Glomerular visceral epithelial cell (primary cell): ENCODE results near the gene ATP5F1A.

Source experiments
- DNase-seq: peaks from one replicate; pipeline ENCODE4 v3.0.0-alpha.2; 2016; ENCODE audit errors: extremely low spot score

Gene ATP5F1A

DNA sequence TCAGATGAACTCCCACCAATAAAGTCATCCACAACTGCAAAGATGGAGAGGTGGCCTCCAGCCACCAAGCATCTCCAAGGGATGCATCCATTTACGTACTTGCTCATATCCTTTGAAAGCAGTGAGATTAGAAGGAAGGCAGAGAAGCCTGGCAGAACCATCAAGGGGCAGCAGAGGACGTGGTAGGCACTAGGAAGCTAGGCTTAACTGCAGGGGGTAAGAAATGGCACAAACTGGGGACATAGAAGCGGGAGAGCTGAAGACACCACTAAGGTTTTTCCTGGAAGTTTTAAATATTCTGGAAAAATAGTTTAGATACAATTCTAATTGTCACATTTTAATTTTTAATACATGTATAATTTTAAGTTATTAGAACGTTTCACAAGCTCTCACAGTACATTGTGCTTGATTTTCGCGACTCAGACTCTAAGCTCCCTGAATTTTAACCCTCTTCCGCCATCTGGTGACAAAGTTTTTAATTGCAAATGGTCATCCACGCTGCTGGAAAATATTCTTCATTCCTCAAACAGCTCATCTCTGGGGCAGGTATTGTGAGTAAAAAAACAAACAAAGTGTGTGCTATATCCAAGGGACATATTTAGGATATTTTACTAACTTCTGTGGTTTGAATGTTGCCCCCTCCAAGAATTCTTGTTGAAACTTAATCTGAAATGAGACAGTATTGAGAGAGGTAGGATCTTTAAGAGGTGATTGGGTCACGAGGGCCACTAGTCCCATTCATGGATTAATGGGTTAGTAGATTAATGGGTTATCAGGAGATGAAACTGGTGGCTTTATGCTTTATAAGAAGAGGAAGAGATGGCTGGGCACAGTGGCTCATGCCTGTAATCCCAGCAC is 24.4 kb downstream of the ATP5F1A start:
- peak; percentile 72 for DNase-seq

DNA sequence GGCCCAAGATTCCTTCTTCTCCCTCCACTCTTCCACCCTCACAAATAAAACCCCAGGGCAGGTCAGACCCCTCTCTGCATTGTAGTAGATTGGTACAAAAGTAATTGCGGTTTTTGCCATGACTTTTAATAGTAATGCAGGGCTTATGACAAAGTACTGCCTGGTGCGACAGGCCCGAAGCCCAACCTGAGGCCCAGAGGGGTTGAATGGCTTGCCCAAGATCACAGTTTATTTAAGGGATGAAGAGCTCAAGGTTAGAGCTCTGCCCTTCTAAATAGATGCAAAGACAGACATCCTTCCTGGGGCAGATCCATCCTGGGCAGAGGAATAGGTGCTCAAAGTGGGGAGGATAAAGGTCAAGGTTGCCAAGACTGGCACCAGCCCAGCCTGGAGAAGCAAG is 25.1 kb downstream of the ATP5F1A start:
- DNase-seq = no peak

DNA sequence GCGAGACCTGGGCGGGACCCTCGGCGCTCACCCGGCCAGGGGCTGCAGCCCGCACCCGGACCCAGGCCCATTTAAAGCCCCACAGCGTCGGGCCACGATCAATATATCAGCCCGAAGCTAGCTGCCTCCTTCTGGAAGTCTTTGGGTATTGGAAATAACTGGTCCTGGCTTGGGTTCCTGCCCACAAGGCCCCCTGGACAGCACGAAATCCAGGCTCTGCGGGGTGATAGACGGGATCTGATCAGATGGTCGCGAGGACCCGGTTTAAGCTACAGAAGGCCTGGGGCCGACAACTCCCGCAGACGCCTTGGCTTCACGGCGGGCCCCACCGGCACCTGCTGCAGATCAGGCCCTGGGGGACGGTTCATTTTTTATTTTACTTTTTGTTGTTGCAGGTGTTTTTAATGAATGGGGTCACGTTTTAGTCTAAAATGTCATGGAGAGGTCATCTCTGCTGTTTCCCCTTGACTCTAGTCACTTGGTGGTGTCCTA is 25.7 kb downstream of the ATP5F1A start:
- DNase-seq = no peak

DNA sequence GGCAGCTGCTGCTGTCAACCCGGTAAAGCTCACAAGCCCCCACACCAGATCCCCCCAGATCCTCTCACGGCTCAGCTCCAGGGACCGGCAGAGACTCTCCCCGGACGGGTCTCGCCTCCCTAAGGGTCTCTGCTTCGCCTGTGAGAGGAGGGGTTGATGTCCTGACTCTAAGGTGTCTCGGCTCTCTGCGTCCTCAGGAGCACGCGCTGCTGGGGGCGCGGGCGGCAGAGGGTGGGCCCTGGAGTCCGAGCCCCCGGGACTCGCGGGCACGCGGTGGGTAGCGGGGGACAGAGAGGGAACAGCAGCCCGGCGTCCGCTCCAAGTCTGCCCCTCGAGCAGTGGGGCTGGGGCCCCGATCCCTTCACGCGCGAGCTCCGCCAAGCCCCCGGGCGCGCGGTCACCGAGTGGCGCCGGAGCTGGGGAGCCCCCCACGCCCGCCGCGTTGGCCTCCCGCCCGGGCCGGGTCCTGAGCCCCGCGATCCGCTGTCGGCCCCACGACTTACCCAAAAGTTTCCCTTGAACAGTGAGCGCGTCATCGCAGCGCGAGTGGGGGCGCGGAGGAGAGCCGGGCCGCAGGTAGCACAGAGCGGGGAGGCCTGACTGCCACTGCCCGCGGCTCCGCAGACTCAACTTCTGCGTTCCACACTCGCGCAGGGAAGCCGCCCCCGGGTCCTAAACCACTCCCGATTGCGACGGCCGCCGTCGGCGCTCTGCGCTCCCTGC is 26.3 kb downstream of the ATP5F1A start, which contains the start of gene PSTPIP2:
Gene PSTPIP2, minus strand, starts transcription at position 608 of the 723 bp plus-strand sequence. Its CDS starts 72 bp downstream, at position 536.
- DNase-seq = peak; percentile 64

DNA sequence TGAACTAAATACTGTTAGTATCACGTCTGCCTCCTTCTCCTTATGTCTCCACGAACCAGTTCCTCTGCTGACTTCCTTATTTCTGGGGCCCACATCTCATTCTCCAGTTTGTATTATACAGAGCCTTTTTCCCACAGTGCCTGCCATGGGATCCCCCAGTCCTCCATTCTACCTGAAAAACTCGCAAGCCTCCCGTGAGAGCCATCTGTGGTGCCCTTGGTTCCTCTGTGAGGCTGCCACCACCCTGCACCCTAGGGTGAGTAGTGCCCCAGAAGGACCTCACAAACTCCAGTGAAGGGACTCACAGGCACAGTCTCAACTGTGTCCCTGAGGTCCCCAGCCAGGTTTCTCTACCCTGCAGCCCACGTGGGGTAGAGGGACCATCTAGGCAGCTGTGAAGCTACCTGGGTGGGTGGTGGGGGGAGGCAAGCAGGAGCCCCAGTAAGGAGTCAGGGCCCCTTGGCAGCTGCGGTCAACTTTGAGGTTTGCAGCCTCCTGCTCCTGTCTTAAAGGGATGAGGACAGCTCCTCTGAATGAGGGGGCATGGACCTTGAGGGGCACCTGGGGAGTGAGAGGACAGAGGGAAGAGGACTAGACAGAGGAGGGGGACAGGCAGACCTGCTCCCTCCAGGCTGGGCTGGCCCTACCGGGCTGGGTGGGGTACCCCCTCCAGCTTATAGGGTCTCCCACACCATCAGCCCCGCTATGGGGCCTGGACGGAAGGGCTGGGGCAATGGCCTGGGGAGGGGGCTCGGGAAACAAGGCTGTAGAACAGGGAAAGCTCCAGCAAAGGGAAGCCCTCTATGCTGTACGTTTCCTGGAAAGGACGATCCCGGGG is 27.1 kb downstream of the ATP5F1A start:
- no peak for DNase-seq

DNA sequence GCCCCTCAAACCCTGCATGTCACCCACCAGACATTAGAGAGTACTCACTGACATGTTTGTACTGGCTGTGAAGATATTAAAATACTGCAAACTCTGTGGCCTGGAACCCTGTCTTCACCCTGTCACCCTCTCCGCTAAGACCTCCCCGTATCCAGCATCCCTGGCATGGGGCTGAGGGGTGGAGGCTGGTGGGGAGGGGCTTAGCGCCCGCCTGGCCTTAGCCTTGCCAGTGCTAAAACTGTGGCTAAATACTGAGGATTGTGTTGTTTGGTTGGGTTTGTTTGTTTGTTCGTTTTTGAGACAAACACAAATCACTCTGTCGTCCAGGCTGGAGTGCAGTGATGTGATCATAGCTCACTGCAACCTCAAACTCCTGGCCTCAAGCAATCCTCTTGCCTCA is 27.9 kb downstream of the ATP5F1A start:
- DNase-seq = no peak

DNA sequence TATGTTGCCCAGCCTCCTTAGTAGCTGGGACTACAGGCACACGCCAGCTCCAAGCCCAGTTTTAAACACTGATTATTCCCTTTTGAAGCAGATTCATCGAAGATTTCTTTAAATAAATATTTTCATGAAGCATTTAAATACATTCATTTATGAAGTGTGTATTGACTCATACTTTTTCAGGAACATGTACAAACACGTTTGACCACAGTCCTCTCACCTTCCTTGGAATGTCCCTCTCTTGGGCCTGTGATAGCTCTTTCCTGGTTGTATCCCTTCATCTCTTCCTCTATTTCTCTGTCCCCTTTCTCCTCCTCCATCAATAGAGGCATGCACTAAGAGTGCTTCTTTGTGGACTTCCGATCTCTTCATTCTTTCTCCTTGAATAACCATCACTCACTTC is 28.6 kb downstream of the ATP5F1A start:
- peak; percentile 48 for DNase-seq

DNA sequence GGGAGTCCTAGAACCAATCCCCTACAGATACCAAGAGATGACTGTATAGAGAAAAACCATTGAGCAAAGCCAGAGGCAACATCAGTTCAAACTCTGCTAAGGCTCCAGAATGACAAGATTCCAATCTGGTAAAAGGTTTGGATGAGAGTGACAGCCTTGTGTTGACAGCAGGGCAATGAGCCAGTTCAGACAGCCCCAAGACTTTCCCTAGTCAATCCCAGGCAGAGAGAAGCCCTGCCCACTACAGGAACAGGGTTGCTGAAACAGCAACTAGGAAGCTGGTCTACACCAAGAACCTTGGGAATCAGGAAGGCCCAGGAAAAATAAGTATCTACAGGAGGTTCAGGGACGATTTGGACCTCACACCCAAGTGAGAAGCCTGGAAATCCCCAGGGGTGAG is 29.3 kb downstream of the ATP5F1A start:
- no peak for DNase-seq

DNA sequence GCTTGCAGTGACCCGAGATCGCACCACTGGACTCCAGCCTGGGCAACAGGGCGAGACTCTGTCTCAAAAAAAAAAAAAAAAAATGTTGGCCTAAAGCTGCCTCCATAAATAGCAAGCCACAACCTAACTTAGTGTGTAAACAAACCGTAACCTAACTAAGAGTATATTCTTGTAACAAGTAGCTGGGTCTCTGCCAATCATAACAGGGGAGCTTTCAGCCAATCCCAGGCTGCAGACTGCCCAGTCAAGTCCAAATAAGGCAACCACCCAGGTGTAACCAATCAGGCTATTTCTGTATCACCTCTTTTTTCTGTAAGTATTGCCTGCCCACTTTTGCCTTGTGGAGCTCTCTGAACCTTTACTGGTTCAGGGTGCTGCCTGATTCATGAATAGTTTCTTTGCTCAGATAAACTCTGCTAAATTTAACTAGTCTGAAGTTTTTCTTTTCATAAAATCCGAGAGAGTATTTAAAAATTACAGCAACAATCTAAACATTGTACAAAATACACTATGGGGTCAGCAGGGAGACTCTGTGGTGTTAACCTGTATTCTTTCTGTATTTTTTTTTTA is 30.6 kb downstream of the ATP5F1A start:
- no peak for DNase-seq

DNA sequence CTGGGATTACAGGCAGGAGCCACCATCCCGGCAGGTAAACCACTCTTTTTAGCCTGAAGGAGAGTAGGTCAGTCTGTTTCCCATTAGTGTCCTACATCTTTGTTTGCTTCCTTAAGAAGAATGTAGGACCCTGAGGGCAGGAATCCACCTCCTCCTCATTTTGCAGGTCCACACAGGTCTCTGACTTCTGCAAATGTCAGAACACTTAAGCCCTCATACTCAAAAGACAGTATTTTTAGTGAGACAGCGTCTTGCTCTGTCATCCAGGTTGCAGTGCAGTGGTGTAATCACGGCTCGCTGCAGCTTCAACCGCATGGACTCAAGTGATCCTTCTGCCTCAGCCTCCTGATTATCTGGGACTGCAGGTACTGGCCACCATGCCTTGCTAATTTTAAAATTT is 35.3 kb downstream of the ATP5F1A start:
- no peak for DNase-seq

DNA sequence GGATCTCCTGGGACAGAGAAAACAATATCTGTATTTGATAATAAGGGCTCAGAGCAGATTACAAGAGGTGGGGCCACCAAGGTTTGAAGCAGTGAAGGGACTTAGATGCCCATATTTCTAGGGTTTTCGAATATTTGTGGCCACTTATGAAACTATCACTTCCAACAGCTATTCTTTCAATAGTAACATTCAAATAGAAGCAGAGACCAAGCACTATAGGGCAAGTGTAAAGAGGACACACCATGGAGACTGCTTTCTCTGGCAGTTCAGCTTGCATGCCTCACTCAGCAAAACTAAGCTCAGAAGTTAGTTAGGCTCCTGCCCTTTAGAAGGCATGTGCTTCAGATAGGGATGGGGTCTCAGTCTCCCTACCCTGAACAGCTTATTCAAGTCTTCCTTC is 36.3 kb downstream of the ATP5F1A start:
- DNase-seq = no peak

DNA sequence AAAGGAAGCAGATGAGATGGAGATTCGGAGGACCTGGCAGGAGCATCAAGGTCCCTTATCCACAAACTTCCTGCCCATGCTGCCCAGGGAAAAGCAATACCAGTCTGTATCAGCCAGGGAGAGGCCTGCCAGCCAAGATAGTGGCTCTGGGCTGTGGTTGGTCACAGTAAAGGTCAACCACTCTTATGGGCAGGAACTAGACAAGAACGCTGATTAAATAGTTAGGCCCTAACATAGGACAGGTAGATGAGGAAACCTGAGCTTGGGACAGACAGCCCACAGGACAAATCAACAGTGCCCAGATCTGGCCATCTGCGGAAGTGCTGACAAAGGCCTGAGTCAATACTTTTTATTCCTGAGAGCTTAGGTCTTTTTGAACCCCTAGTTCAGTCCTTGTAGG is 36.7 kb downstream of the ATP5F1A start:
- no peak for DNase-seq

DNA sequence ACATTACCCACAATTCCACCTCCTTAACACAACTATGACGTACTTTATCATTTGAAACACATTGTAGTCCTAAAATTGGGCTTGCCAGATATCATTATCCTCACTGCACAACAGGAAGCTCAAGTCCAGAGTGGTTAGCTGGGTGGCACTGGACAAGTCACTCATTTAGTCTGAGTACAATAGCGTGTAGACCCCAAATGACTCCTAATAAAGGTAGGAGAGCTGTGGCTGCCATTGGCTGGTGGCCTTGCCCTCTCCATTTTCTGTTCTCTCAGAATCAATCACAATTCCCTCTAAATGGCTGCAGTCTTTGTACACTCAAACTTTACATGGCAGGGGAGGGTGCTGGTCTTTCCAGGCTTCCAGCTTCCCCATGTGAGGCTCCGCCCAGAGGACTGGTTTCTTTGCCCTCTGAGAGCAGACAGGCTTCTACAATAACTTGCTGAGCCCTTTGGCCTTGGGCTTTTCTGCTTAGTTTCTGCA is 37.7 kb downstream of the ATP5F1A start:
- no peak for DNase-seq

DNA sequence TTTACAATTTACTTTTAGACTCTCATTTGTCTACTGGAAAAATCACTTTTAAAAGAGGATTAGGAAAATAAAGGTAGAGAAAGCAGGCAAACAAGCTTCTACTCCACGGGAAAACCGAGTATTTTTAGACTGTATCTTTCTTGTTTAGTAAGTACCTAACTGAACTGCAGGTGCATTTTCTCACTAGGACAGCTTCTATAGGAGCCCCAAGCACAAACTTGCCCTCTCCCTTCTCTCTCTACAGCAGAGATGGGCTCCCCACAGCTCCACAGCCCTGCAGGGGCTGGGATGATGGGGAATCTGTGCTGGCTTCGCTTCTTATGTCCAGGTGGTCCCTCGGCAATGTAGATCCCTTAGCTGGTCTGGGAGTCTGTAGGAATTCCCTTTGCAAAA is 42.3 kb downstream of the ATP5F1A start:
- DNase-seq = no peak

DNA sequence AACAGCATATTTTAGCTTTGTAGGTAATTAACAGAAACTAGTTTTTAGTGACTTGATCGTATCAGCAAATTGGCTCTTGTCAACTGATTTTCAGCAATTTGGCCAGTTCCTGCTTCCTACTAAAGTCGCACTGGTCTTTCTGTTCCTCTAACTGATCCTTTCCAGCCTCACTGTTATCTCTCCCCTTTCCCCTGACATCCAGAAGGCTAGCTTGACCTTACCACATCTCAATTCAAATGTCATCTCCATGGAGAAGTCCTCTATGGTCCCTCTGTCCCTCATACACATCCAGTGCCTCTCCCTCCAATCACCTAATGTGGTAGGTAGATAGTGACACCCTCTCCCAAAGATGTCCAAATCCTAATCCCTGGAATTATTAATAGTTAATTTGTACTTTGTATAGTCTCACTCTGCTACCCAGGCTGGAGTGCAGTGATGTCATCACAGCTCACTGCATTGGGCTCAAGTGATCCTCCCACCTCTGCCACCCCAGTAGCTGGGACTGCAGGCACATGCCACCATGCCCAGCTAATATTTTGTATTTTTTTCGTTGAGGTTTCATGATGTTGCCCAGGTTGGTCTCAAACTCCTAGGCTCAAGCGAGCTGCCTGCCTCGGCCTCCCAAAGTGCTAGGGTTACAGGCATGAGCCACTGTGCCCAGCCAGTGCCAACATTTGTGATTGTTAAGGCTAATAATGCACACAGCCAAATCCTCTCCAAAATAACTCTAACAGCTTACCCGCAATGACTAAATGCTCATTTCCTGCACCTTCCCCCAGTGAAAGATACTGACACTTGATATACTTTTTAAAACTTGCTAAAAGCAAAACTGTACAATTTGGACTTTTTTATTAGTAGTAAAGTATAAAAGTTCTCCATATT is 42.9 kb downstream of the ATP5F1A start:
- no peak for DNase-seq

DNA sequence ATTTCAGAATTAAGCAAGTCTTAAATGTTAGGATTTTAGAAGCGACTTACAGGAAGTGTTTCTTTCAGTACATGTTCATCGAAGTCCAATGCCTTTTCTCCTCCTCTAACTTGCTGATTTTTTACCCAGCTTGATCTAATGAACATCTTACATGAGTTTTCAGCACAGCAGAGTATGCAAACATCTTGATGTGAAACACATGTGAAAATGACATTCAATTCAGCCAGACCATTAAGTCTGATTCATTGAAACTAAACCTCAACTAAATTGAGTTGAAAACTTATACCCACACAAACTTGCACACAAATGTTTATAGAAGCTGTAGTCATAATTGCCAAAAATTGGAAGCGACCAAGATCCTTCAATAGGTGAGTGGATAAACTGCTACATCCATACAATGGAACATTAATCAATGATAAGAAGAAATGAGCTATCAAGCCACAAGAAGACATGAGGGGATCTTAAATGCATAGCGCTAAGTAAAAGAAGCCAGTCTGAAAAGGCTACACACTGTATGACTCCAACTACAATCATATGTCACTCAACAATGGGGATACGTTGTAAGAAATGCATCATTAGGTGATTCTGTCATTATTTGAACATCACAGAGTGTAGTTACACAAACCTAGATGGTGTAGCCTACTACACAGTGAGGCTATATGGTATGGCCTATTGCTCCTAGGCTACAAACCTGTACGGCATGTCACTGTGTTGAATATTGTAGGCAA is 44.6 kb downstream of the ATP5F1A start:
- DNase-seq = no peak

DNA sequence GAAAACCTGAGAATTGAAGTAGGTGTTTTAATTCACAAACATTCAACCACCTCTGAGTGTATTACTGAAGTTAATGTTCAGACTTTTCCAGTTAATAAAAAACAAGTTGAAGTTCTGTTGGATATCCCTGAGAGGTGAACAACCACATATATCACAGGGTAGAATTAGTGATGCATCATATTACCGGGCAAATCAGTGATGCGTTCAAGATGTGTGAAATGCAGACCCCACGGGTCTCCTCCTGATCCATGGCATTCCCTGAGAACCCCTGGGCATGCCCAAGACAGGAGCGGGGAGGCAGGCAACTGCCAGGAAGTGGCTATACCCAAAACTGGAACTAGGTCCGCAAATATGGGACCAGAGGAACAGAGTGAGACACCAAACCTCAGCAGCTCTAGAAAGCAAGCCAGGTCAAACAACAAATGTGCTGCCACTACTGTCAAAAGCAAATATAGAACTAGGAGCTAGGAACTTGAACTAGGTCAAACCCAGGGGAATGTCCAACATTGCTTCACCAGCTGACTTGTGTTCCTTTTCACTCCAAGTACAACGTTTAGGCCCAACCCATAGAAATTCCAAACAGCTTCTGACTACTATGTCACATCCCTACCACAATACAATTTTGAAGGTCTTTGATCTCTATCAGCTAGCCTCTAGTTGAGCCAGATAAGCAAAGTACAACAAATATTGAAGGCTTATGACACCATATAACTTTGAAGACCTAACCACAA is 46.2 kb downstream of the ATP5F1A start:
- DNase-seq = peak; percentile 75

DNA sequence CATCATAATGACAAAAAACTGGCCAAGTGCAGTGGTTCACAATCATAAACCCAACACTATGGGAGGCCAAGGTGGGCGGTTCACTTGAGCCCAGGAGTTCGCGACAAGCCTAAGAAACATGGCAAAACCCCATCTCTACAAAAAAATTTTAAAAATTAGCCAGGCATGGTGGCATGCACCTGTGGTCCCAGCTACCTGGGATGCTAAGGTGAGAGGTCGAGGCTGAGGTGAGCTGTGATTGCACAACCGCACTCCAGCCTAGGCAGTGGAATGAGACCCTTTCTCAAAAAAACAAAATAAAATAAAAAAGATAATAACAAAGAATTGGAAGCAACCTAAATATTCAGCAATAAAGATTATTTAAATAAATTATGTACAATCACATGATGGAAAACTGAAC is 47.8 kb downstream of the ATP5F1A start:
- DNase-seq = no peak

DNA sequence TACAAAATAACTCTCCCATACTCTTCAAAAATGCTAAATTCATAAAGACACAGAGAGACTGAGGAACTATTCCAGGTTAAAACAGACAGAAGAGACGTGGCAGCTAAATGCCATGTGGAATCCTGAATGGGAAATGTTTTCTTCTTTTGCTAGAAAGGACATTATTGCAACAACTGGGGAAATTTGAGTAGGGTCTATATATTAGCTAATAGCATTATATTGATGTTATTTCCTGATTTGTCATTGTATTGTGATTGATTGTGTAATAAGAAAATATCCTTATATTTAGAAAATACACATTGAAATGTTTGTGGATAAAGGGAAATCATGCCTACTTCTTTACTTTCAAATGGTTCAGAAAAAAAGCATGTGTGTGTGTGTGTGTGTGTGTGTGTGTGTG is 49.5 kb downstream of the ATP5F1A start:
- no peak for DNase-seq
